ENCODE results near the gene BBS4.
"Not testable (repeated sequence)": the region's sequence is repeated elsewhere in the genome, so short reads cannot be mapped to it uniquely, and the experiment has no call there.

Gene BBS4

DNA sequence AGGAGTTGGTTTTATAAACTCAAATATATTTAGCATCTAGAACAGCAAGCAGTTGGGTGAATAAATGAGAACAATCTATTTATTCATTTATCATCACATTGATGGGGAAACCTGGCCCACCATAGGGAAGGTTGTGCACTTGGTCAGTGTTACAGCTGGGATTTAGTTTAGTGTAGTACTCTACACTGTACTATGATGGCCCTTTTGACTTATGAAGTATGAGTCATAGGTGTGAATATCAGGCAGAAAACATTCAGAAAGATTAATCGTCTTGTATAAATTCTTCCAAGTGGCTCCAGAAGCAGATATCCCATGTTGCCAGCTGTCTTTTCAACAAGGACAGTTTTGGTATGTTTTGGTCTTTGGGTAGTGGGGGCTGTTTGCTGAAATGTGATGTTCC lies 38.0 kb downstream of the BBS4 start:
- H3K27me3 ChIP-seq (ENCODE audit: insufficient read depth, insufficient read length) = no peaks in the 10 kb centered on the region
- no peak overlapping the region for H3K9ac ChIP-seq (ENCODE audit: insufficient read length, low read depth)
- no peaks in the 10 kb centered on the region for H3K9me3 ChIP-seq (ENCODE audit: insufficient read depth, low read length)
- TF ChIP-seq ZNF274 (IDR thresholded peaks at IDR 0.05; ENCODE audit: low read depth, low read length) (no peak), SUZ12 (IDR thresholded peaks at IDR 0.05; ENCODE audit: extremely low read depth, insufficient read depth, insufficient read length) (no peak), YY1 (IDR thresholded peaks at IDR 0.05; ENCODE audit: insufficient read depth, insufficient read length) (no peak)
- no peak for DNase-seq (ENCODE audit: low read depth, low spot score)
- H3K4me3 ChIP-seq (ENCODE audit: insufficient read length, low read depth) = no peak overlapping the region
- peaks cover 4% of the 10 kb centered on the region for H3K36me3 ChIP-seq (ENCODE audit: insufficient read depth, insufficient read length, low read length)
- H3K4me1 ChIP-seq (ENCODE audit: insufficient read depth, insufficient read length) = no peaks in the 10 kb centered on the region

DNA sequence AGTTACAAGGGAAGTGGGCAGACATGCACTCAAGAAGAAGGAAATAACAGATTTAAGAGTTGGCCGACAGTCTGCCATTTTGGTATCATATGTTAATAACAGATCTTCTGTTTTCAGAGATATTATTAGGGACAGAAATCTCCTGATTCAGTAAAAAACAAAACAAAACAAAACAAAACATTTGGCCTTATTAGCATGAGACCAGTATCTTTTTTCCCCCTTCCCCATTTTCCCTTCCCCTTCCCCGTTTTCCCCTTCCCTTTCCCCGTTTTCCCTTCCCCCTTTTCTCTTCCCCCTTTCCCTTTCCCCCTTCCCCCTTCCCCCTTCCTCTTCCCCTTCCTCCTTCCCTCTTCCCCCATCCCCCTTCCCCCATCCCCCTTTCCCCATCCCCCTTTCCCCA lies 39.4 kb downstream of the BBS4 start:
- Histone ChIP-seq H3K9ac (ENCODE audit: insufficient read length, low read depth) (no peak overlapping the region), H3K36me3 (ENCODE audit: insufficient read depth, insufficient read length, low read length) (peaks cover 4% of the 10 kb centered on the region), H3K9me3 (ENCODE audit: insufficient read depth, low read length) (no peaks in the 10 kb centered on the region), H3K4me3 (ENCODE audit: insufficient read length, low read depth) (no peak overlapping the region), H3K4me1 (ENCODE audit: insufficient read depth, insufficient read length) (no peaks in the 10 kb centered on the region), H3K27me3 (ENCODE audit: insufficient read depth, insufficient read length) (no peaks in the 10 kb centered on the region)
- DNase-seq (ENCODE audit: low read depth, low spot score) = no peak
- TF ChIP-seq SUZ12 (IDR thresholded peaks at IDR 0.05; ENCODE audit: extremely low read depth, insufficient read depth, insufficient read length) (no peak), YY1 (IDR thresholded peaks at IDR 0.05; ENCODE audit: insufficient read depth, insufficient read length) (no peak), ZNF274 (IDR thresholded peaks at IDR 0.05; ENCODE audit: low read depth, low read length) (no peak)

DNA sequence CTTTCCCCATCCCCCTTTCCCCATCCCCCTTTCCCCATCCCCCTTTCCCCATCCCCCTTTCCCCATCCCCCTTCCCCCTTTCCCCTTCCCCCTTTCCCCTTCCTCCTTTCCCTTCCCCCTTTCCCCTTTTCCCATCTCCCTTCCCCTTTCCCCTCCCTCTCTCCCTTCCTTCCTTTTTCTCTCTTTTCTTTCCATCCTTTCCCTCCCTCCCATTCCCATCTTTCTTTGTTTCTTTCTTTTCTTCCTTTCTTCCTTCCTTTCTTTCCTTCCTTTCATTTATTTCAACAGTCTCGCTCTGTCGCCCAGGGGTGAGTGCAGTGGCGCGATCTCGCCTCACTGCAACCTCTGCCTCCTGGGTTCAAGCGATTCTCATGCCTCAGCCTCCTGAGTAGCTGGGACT lies 39.8 kb downstream of the BBS4 start:
- H3K9ac ChIP-seq (ENCODE audit: insufficient read length, low read depth); H3K36me3 ChIP-seq (ENCODE audit: insufficient read depth, insufficient read length, low read length); H3K4me1 ChIP-seq (ENCODE audit: insufficient read depth, insufficient read length); H3K27me3 ChIP-seq (ENCODE audit: insufficient read depth, insufficient read length); DNase-seq (ENCODE audit: low read depth, low spot score); H3K9me3 ChIP-seq (ENCODE audit: insufficient read depth, low read length); H3K4me3 ChIP-seq (ENCODE audit: insufficient read length, low read depth): not testable (repeated sequence)

DNA sequence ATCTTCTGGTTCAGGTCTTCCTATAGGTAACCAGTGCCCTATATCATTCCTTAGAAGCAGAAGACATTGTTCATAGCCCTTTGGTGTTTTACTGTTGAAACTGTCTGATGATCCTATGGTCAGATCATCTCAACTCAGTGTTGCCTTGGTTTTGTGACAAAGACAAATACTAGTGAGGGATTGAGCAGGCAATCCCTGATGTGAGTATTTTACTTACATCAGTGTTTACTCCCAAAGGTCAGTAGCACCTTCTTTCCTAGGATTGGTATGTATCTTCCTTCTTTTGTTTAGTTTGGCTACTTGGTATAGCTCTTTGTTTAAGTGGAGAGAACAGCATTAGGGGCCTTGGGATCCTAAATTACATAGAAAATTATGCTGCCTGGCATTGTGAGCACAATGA lies 41.1 kb downstream of the BBS4 start:
- no peak for TF ChIP-seq YY1 (IDR thresholded peaks at IDR 0.05; ENCODE audit: insufficient read depth, insufficient read length)
- no peak for TF ChIP-seq ZNF274 (IDR thresholded peaks at IDR 0.05; ENCODE audit: low read depth, low read length)
- no peak for TF ChIP-seq SUZ12 (IDR thresholded peaks at IDR 0.05; ENCODE audit: extremely low read depth, insufficient read depth, insufficient read length)
- no peaks in the 10 kb centered on the region for H3K27me3 ChIP-seq (ENCODE audit: insufficient read depth, insufficient read length)
- peaks cover 19% of the 10 kb centered on the region for H3K36me3 ChIP-seq (ENCODE audit: insufficient read depth, insufficient read length, low read length)
- H3K9me3 ChIP-seq (ENCODE audit: insufficient read depth, low read length) = no peaks in the 10 kb centered on the region
- DNase-seq (ENCODE audit: low read depth, low spot score) = no peak
- no peak overlapping the region for H3K9ac ChIP-seq (ENCODE audit: insufficient read length, low read depth)
- H3K4me1 ChIP-seq (ENCODE audit: insufficient read depth, insufficient read length) = no peaks in the 10 kb centered on the region
- H3K4me3 ChIP-seq (ENCODE audit: insufficient read length, low read depth) = no peak overlapping the region

DNA sequence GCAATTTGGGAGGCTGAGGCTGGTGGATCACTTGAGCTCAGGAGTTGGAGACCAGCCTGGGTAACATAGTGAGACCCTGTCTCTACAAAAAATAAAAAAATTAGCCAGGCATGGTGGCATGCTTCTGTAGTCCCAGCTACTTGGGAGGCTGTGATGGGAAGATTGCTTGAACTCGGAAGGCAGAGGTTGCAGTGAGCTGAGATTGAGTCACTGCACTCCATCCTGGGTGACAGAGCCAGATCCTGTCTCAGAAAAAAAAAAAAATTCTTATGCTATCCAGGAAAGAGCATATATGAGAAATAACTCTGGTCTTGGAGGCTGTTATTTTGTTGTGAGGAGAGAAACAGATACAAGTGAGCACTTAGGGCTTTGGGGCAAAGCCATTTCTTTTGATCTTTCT lies 42.2 kb downstream of the BBS4 start:
- peaks cover 26% of the 10 kb centered on the region for H3K36me3 ChIP-seq (ENCODE audit: insufficient read depth, insufficient read length, low read length)
- H3K4me3 ChIP-seq (ENCODE audit: insufficient read length, low read depth); H3K4me1 ChIP-seq (ENCODE audit: insufficient read depth, insufficient read length); H3K9me3 ChIP-seq (ENCODE audit: insufficient read depth, low read length); DNase-seq (ENCODE audit: low read depth, low spot score); H3K27me3 ChIP-seq (ENCODE audit: insufficient read depth, insufficient read length); H3K9ac ChIP-seq (ENCODE audit: insufficient read length, low read depth): not testable (repeated sequence)

DNA sequence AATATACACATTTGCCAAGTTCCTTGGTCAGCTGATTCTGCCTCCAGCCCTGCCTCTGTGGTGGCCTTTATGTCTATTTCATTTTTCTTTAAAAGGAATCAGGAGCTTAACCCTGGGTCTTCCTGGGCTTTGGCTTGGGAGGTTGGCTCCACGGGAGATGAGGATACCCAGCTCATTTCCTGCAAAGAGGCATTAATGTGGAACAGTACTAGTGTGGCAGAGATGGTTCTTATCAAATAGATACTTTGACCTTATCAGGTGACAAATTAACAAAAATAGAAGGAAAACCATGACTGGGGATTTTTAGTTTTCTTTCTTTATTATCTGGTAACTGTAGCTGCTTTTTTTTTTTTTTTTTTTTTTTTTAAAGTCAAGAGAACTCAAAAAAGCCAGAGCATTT lies 42.8 kb downstream of the BBS4 start:
- no peak for DNase-seq (ENCODE audit: low read depth, low spot score)
- no peak overlapping the region for H3K4me3 ChIP-seq (ENCODE audit: insufficient read length, low read depth)
- H3K4me1 ChIP-seq (ENCODE audit: insufficient read depth, insufficient read length) = no peaks in the 10 kb centered on the region
- no peaks in the 10 kb centered on the region for H3K27me3 ChIP-seq (ENCODE audit: insufficient read depth, insufficient read length)
- no peaks in the 10 kb centered on the region for H3K9me3 ChIP-seq (ENCODE audit: insufficient read depth, low read length)
- TF ChIP-seq SUZ12 (IDR thresholded peaks at IDR 0.05; ENCODE audit: extremely low read depth, insufficient read depth, insufficient read length) (no peak), YY1 (IDR thresholded peaks at IDR 0.05; ENCODE audit: insufficient read depth, insufficient read length) (no peak), ZNF274 (IDR thresholded peaks at IDR 0.05; ENCODE audit: low read depth, low read length) (no peak)
- no peak overlapping the region for H3K9ac ChIP-seq (ENCODE audit: insufficient read length, low read depth)
- H3K36me3 ChIP-seq (ENCODE audit: insufficient read depth, insufficient read length, low read length) = peaks cover 26% of the 10 kb centered on the region

DNA sequence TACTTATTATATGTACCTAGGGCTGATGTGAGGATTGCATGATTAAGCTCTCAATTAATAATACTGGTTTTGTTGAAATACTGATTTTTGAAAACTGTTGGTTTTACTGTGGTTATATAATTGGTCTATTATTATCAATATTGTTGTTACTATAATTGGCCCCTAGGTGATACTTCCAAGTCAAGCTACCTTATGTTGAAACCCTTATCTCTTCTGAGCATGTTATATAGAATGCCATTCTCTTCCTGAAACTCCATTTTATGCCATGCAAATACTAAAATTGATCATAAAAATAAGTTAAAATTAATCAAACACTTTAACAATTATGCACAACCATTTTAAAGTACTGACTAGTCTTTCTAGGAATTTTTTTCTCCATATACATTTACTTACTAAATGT lies 46.1 kb downstream of the BBS4 start:
- no peak for TF ChIP-seq YY1 (IDR thresholded peaks at IDR 0.05; ENCODE audit: insufficient read depth, insufficient read length)
- no peak for TF ChIP-seq SUZ12 (IDR thresholded peaks at IDR 0.05; ENCODE audit: extremely low read depth, insufficient read depth, insufficient read length)
- no peak for TF ChIP-seq ZNF274 (IDR thresholded peaks at IDR 0.05; ENCODE audit: low read depth, low read length)
- no peaks in the 10 kb centered on the region for H3K9me3 ChIP-seq (ENCODE audit: insufficient read depth, low read length)
- no peaks in the 10 kb centered on the region for H3K4me1 ChIP-seq (ENCODE audit: insufficient read depth, insufficient read length)
- DNase-seq (ENCODE audit: low read depth, low spot score) = no peak
- H3K9ac ChIP-seq (ENCODE audit: insufficient read length, low read depth) = no peak overlapping the region
- H3K27me3 ChIP-seq (ENCODE audit: insufficient read depth, insufficient read length) = no peaks in the 10 kb centered on the region
- peaks cover 43% of the 10 kb centered on the region for H3K36me3 ChIP-seq (ENCODE audit: insufficient read depth, insufficient read length, low read length)
- H3K4me3 ChIP-seq (ENCODE audit: insufficient read length, low read depth) = no peak overlapping the region

DNA sequence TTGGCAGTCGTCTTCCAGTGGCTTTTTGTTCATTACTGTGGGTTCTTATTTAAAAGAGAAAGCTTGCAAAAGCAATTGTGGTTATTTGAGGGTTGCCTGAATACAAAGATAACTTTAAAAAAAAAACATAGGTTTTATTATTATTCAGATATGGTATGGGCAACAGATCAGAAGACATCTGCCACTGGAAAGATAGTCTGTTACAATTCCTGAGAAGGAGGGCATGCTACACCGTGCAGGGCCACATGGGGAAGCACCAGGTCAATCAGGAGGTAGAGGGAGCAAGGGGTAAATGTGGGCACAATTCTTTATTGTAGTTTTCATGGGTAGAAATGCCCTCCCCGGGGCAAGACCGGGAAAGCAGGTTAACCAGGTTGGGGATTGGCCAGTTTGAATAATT lies 46.5 kb downstream of the BBS4 start:
- no peak overlapping the region for H3K9ac ChIP-seq (ENCODE audit: insufficient read length, low read depth)
- H3K27me3 ChIP-seq (ENCODE audit: insufficient read depth, insufficient read length) = no peaks in the 10 kb centered on the region
- TF ChIP-seq SUZ12 (IDR thresholded peaks at IDR 0.05; ENCODE audit: extremely low read depth, insufficient read depth, insufficient read length) (no peak), YY1 (IDR thresholded peaks at IDR 0.05; ENCODE audit: insufficient read depth, insufficient read length) (no peak), ZNF274 (IDR thresholded peaks at IDR 0.05; ENCODE audit: low read depth, low read length) (no peak)
- no peaks in the 10 kb centered on the region for H3K9me3 ChIP-seq (ENCODE audit: insufficient read depth, low read length)
- no peak for DNase-seq (ENCODE audit: low read depth, low spot score)
- H3K36me3 ChIP-seq (ENCODE audit: insufficient read depth, insufficient read length, low read length) = peaks cover 47% of the 10 kb centered on the region
- H3K4me3 ChIP-seq (ENCODE audit: insufficient read length, low read depth) = no peak overlapping the region
- no peaks in the 10 kb centered on the region for H3K4me1 ChIP-seq (ENCODE audit: insufficient read depth, insufficient read length)

Data from NT2/D1 (cell line).